HL-60 (cell line): ENCODE measurements around the gene TTC8.

Experiments used
- CTCF ChIP-seq: IDR thresholded peaks from one replicate; pipeline ENCODE4 v1.5.1; 2011; ENCODE audit warnings: low read length, control low read depth, inconsistent platforms; ENCODE audit not compliant: insufficient read depth
- SPI1 ChIP-seq: IDR thresholded peaks from 2 replicates; pipeline ENCODE4 v1.6.1; 2012; ENCODE audit warnings: low read depth, mild to moderate bottlenecking, borderline replicate concordance

- no peak for TF ChIP-seq CTCF
- no peak for TF ChIP-seq SPI1
Observed at GRCh38 chr14:88804477-88804876, 20.0 kb upstream of the TTC8 start.
